IMR-90 (cell line): Measurements from ENCODE around the gene ZNF385C. TPM values are rescaled to one million over a fixed set of nuclear protein-coding genes. Genes with fewer than 3 reads are reported as not detected.

Experiments used
- ATAC-seq: fragments of 200-7000 bp; cut with Tn5 transposase; 2 replicates; pipeline ENCODE4 v1.9.1; 2020; ENCODE audit warnings: low read depth, mild to moderate bottlenecking, moderate library complexity
- BruUV-seq: library from RNA; stranded (reverse); fragments of 400-500 nt; replicated peaks from 2 replicates; lab custom pipeline; 2021; lab: Mats Ljungman, UMichigan
- CTCF ChIA-PET: fragments of 300-600 bp; formaldehyde crosslinking; extraction: SDS; loops from one replicate; lab custom pipeline; 2021; ENCODE audit warnings: antibody characterized with exemption; lab: Yijun Ruan, JAX
- POLR2A ChIA-PET: fragments of 300-600 bp; sonication (Branson Sonifier 250); formaldehyde crosslinking; loops from one replicate; lab custom pipeline; 2022; ENCODE audit warnings: antibody characterized with exemption; ENCODE audit not compliant: unreplicated experiment; lab: Charles Lee
- DNase-seq: peaks from one replicate; pipeline ENCODE4 v3.0.0; 2013
- H2AFZ ChIP-seq: replicated peaks from 2 replicates; pipeline ENCODE3; 2013; ENCODE audit warnings: low read length, mild to moderate bottlenecking; ENCODE audit not compliant: poor library complexity
- H2AK5ac ChIP-seq: 2 replicates; pipeline ENCODE4 v1.6.1; 2013; ENCODE audit warnings: low read depth, low read length, inconsistent platforms
- H2AK9ac ChIP-seq: replicated peaks from 2 replicates; pipeline ENCODE3; 2013; ENCODE audit warnings: mild to moderate bottlenecking, low read depth, low read length, moderate library complexity; ENCODE audit not compliant: poor library complexity
- H2BK120ac ChIP-seq: 2 replicates; pipeline ENCODE4 v1.6.1; 2013; ENCODE audit warnings: low read depth, low read length, inconsistent platforms
- H2BK15ac ChIP-seq: 3 replicates; pipeline ENCODE4 v1.6.1; 2013; ENCODE audit warnings: low read depth, low read length, inconsistent platforms
- H2BK20ac ChIP-seq: 2 replicates; pipeline ENCODE4 v1.6.1; 2013; ENCODE audit warnings: low read depth, mild to moderate bottlenecking, inconsistent platforms, low read length, moderate library complexity
- H2BK5ac ChIP-seq: 2 replicates; pipeline ENCODE4 v1.6.1; 2013; ENCODE audit warnings: mild to moderate bottlenecking, low read depth, low read length, inconsistent platforms; ENCODE audit not compliant: poor library complexity, severe bottlenecking
- H3K14ac ChIP-seq: replicated peaks from 2 replicates; pipeline ENCODE4 v1.6.1; 2013; ENCODE audit warnings: low read depth, low read length, inconsistent platforms
- H3K18ac ChIP-seq: 2 replicates; pipeline ENCODE4 v1.6.1; 2013; ENCODE audit warnings: low read depth, low read length, control low read depth
- H3K23ac ChIP-seq: 2 replicates; pipeline ENCODE4 v1.6.1; 2013; ENCODE audit warnings: low read depth, low read length, inconsistent platforms
- H3K27ac ChIP-seq: 2 replicates; pipeline ENCODE4 v1.5.1; 2013; ENCODE audit warnings: mild to moderate bottlenecking, control low read depth, low read length; ENCODE audit not compliant: insufficient read depth
- H3K27me3 ChIP-seq: 2 replicates; pipeline ENCODE4 v1.6.1; 2013; ENCODE audit warnings: low read length; ENCODE audit not compliant: control insufficient read depth, insufficient read depth
- H3K36me3 ChIP-seq: 2 replicates; pipeline ENCODE4 v1.6.1; 2013; ENCODE audit warnings: low read length, mixed read lengths; ENCODE audit not compliant: control insufficient read depth, insufficient read depth
- H3K4ac ChIP-seq: 2 replicates; pipeline ENCODE4 v1.6.1; 2013; ENCODE audit warnings: low read depth, low read length, inconsistent platforms
- H3K4me1 ChIP-seq: 2 replicates; pipeline ENCODE4 v1.6.1; 2013; ENCODE audit warnings: low read length, mixed read lengths; ENCODE audit not compliant: control insufficient read depth, insufficient read depth
- H3K4me2 ChIP-seq: 2 replicates; pipeline ENCODE4 v1.6.1; 2013; ENCODE audit warnings: low read depth, mild to moderate bottlenecking, control low read depth, low read length, moderate library complexity
- H3K4me3 ChIP-seq: 2 replicates; pipeline ENCODE4 v1.5.1; 2013; ENCODE audit warnings: low read depth, mild to moderate bottlenecking, control low read depth, low read length, moderate library complexity; ENCODE audit not compliant: insufficient read depth
- H3K56ac ChIP-seq: 2 replicates; pipeline ENCODE4 v1.6.1; 2013; ENCODE audit warnings: low read length, inconsistent platforms; ENCODE audit not compliant: insufficient read depth; ENCODE audit errors: extremely low read depth
- H3K79me1 ChIP-seq, 2 experiments: 2 replicates each; pipeline ENCODE4 v1.6.1; 2013; ENCODE audit warnings: low read length in 2 of 2, inconsistent platforms in 1 of 2, low read depth in 1 of 2
- H3K9ac ChIP-seq: 2 replicates; pipeline ENCODE4 v1.6.1; 2013; ENCODE audit warnings: low read depth, low read length, control low read depth
- H3K9me1 ChIP-seq: 2 replicates; pipeline ENCODE4 v1.6.1; 2013; ENCODE audit warnings: low read length, inconsistent platforms; ENCODE audit not compliant: insufficient read depth
- H3K9me3 ChIP-seq: 2 replicates; pipeline ENCODE4 v1.6.1; 2013; ENCODE audit warnings: low read length; ENCODE audit not compliant: control insufficient read depth, insufficient read depth
- H4K20me1 ChIP-seq: 2 replicates; pipeline ENCODE4 v1.6.1; 2013; ENCODE audit warnings: low read length, inconsistent platforms; ENCODE audit not compliant: insufficient read depth
- H4K5ac ChIP-seq: 2 replicates; pipeline ENCODE4 v1.6.1; 2013; ENCODE audit warnings: mild to moderate bottlenecking, low read depth, low read length, control low read depth
- H4K8ac ChIP-seq, 2 experiments: 2 replicates each; pipeline ENCODE4 v1.6.1; 2013; ENCODE audit warnings: low read depth in 2 of 2, low read length in 2 of 2, control low read depth in 1 of 2, inconsistent platforms in 1 of 2
- H4K91ac ChIP-seq: 2 replicates; pipeline ENCODE4 v1.6.1; 2013; ENCODE audit warnings: low read depth, low read length, inconsistent platforms; ENCODE audit not compliant: insufficient read depth
- BHLHE40 ChIP-seq: fragments of 150-350 bp; IDR thresholded peaks from 2 replicates; pipeline ENCODE4 v1.6.1; 2016; ENCODE audit warnings: mild to moderate bottlenecking, low read depth, low read length
- CEBPB ChIP-seq: IDR thresholded peaks from 2 replicates; pipeline ENCODE4 v1.6.1; 2012; ENCODE audit warnings: low read depth, low read length, improper control_type of control experiment
- CHD1 ChIP-seq: IDR thresholded peaks from 2 replicates; pipeline ENCODE4 v1.6.1; 2012; ENCODE audit warnings: low read depth, low read length, improper control_type of control experiment
- CTCF ChIP-seq: conservative IDR thresholded peaks from 2 replicates; pipeline ENCODE4 v1.5.1; 2012; ENCODE audit warnings: mild to moderate bottlenecking, low read depth, low read length, improper control_type of control experiment
- ELK1 ChIP-seq: fragments of 150-350 bp; IDR thresholded peaks from 2 replicates; pipeline ENCODE4 v1.6.1; 2016; ENCODE audit warnings: low read depth, mild to moderate bottlenecking, low read length, moderate library complexity, borderline replicate concordance
- FOS ChIP-seq: fragments of 150-350 bp; IDR thresholded peaks from 2 replicates; pipeline ENCODE4 v1.6.1; 2016; ENCODE audit warnings: low read depth, low read length
- MAFK ChIP-seq: IDR thresholded peaks from 2 replicates; pipeline ENCODE4 v1.6.1; 2012; ENCODE audit warnings: low read depth, low read length, improper control_type of control experiment
- MAZ ChIP-seq: IDR thresholded peaks from 2 replicates; pipeline ENCODE4 v1.6.1; 2012; ENCODE audit warnings: low read depth, mild to moderate bottlenecking, low read length, improper control_type of control experiment, moderate library complexity, borderline replicate concordance
- MXI1 ChIP-seq: IDR thresholded peaks from 2 replicates; pipeline ENCODE4 v1.6.1; 2012; ENCODE audit warnings: low read depth, mild to moderate bottlenecking, low read length, moderate library complexity, borderline replicate concordance
- NFE2L2 ChIP-seq: fragments of 150-350 bp; IDR thresholded peaks from 2 replicates; pipeline ENCODE4 v1.6.1; 2016; ENCODE audit warnings: low read depth, mild to moderate bottlenecking, low read length
- POLR2A ChIP-seq: IDR thresholded peaks from 2 replicates; pipeline ENCODE4 v1.6.1; 2012; ENCODE audit warnings: mild to moderate bottlenecking, low read depth, low read length
- RAD21 ChIP-seq: IDR thresholded peaks from 2 replicates; pipeline ENCODE4 v1.6.1; 2012; ENCODE audit warnings: low read length, improper control_type of control experiment
- RCOR1 ChIP-seq: IDR thresholded peaks from 2 replicates; pipeline ENCODE4 v1.6.1; 2012; ENCODE audit warnings: mild to moderate bottlenecking, low read length, improper control_type of control experiment; ENCODE audit not compliant: insufficient replicate concordance
- RFX5 ChIP-seq: IDR thresholded peaks from 2 replicates; pipeline ENCODE4 v1.8.0; 2012; ENCODE audit warnings: low read depth, mild to moderate bottlenecking, low read length, moderate library complexity
- SMC3 ChIP-seq: fragments of 150-350 bp; IDR thresholded peaks from 2 replicates; pipeline ENCODE4 v1.6.1; 2016; ENCODE audit warnings: low read depth, mild to moderate bottlenecking, antibody characterized with exemption, low read length, moderate library complexity
- USF2 ChIP-seq: fragments of 150-350 bp; IDR thresholded peaks from 2 replicates; pipeline ENCODE4 v1.6.1; 2017; ENCODE audit warnings: mild to moderate bottlenecking, antibody characterized with exemption, low read length, low read depth
- WGBS, 2 experiments: methylation state at CpG; one replicate each; pipeline versions ENCODE4 v1.1.5 to v1.1.7; 2013; ENCODE audit warnings: missing lambda C conversion rate in 2 of 2; ENCODE audit not compliant: insufficient read length in 1 of 2; ENCODE audit errors: extremely low coverage in 2 of 2; 5-methylcytosine and 5-hydroxymethylcytosine counted together
- dilution Hi-C: fragments of 300-500 bp; cut with HindIII; formaldehyde crosslinking; loops from one replicate; pipeline ENCODE4 v1.14.3; 2018; ENCODE audit warnings: low sequenced_read_pairs; ENCODE audit not compliant: unreplicated experiment
- in situ Hi-C: fragments of 300-500 bp; cut with MboI; formaldehyde crosslinking; loops from 3 replicates; pipeline ENCODE4 v1.14.3; 2019; ENCODE audit warnings: low sequenced_read_pairs, inconsistent platforms, mixed read lengths
- intact Hi-C: fragments of 100-400 bp; cut with micrococcal nuclease; formaldehyde crosslinking; loops from 2 replicates; pipeline ENCODE4 v1.10.0; 2022
- polyA plus RNA-seq, 3 experiments: library from polyadenylated mRNA; depleted of rRNA; stranded (reverse); fragments of >200 nt; gene quantifications; 2 replicates each; pipeline ENCODE4 v1.2.3, GENCODE V29; 2012; ENCODE audit warnings: low replicate concordance in 1 of 3
- total RNA-seq: library from RNA; depleted of rRNA; stranded (reverse); fragments of >200 nt; gene quantifications from 2 replicates; pipeline ENCODE4 v1.2.3, GENCODE V29; 2012

ZNF385C gene
- total and polyA plus RNA-seq, 2 of the 4 experiments (the other 2 are of a cell fraction) = not detected

- H2BK20ac ChIP-seq = no peak overlapping the region
- ATAC-seq (no peak), DNase-seq (no peak)
- H3K14ac ChIP-seq = no peak overlapping the region
- peaks cover 13% of the 10 kb centered on the region for H3K27me3 ChIP-seq
- no peak overlapping the region for H2AFZ ChIP-seq
- intact Hi-C loops = no loop called here
- H3K4me3 ChIP-seq = no peak overlapping the region
- no peak overlapping the region for H2BK120ac ChIP-seq
- no peaks in the 10 kb centered on the region for H3K79me1 ChIP-seq
- no peak overlapping the region for H3K4ac ChIP-seq
- in situ Hi-C loops = no loop called here
- no peak overlapping the region for H3K9ac ChIP-seq
- H2AK9ac ChIP-seq = no peak overlapping the region
- no peak overlapping the region for H4K91ac ChIP-seq
- ChIA-PET CTCF (no interaction called here), POLR2A (no interaction called here)
- no peak overlapping the region for H2BK15ac ChIP-seq
- H4K5ac ChIP-seq = no peak overlapping the region
- peaks cover 4% of the 10 kb centered on the region; the same call in 1 of the 2 replicates for H3K9me1 ChIP-seq
- no peak overlapping the region for H3K27ac ChIP-seq
- H3K4me2 ChIP-seq = no peak overlapping the region
- H3K9me3 ChIP-seq = no peaks in the 10 kb centered on the region
- no peaks in the 10 kb centered on the region for H4K20me1 ChIP-seq
- H3K4me1 ChIP-seq = 0 out of 2 replicates have a peak, but pooled peaks cover 2% of the 10 kb centered on the region
- H2BK5ac ChIP-seq = no peak overlapping the region
- BruUV-seq = no TSS peak
- no peak overlapping the region for H3K56ac ChIP-seq
- TF ChIP-seq MAFK = no peak
- TF ChIP-seq RAD21 = no peak
- TF ChIP-seq MXI1 = no peak
- no peak for TF ChIP-seq RFX5
- no peak for TF ChIP-seq CHD1
- TF ChIP-seq CEBPB = no peak
- TF ChIP-seq FOS = no peak
- TF ChIP-seq RCOR1 = no peak
- no peak for TF ChIP-seq MAZ
- no peak for TF ChIP-seq CTCF
- TF ChIP-seq BHLHE40 = no peak
- no peak for TF ChIP-seq SMC3
- TF ChIP-seq ELK1 = no peak
- no peak for TF ChIP-seq USF2
- TF ChIP-seq POLR2A = no peak
- no peak for TF ChIP-seq NFE2L2
- H2AK5ac ChIP-seq = no peak overlapping the region
- no CpG with 5 or more reads among the region's 3 CpGs for WGBS, 2 experiments
- no peak overlapping the region for H3K23ac ChIP-seq
- H3K18ac ChIP-seq = no peak overlapping the region
- dilution Hi-C loops = no loop called here
- H3K36me3 ChIP-seq = no peaks in the 10 kb centered on the region
- no peak overlapping the region for H4K8ac ChIP-seq
These were observed 6.0 kb upstream of the ZNF385C start for GRCh38 chr17:42104264-42104663.
